Sigmoid colon (tissue), 7 donors: ENCODE data around the gene SLC23A1. TPM values are rescaled to one million over a fixed set of nuclear protein-coding genes. Genes with fewer than 3 reads are reported as not detected.

Source experiments
- DNase-seq: peaks from one replicate; pipeline ENCODE4 v3.0.0-alpha.2; 2019
- H3K27ac ChIP-seq, 4 donors: fragments of 200-600 bp; sonication (generic); one replicate each; pipeline ENCODE4 v1.5.1; 2016 to 2019; ENCODE audit warnings: mild to moderate bottlenecking in 1 of 4
- H3K27me3 ChIP-seq, 3 donors: fragments of 200-600 bp; sonication (generic); one replicate each; pipeline ENCODE4 v1.5.1; 2019; ENCODE audit warnings: mild to moderate bottlenecking in 1 of 3
- H3K36me3 ChIP-seq, 4 donors: fragments of 200-600 bp; sonication (generic); one replicate each; pipeline ENCODE4 v1.5.1; 2016 to 2019
- H3K4me1 ChIP-seq, 4 donors: fragments of 200-600 bp; sonication (generic); one replicate each; pipeline ENCODE4 v1.5.1; 2017 to 2019
- H3K4me3 ChIP-seq, 4 donors: fragments of 200-600 bp; sonication (generic); one replicate each; pipeline ENCODE4 v1.5.1; 2017 to 2019; ENCODE audit warnings: mild to moderate bottlenecking in 2 of 4, moderate library complexity in 1 of 4
- H3K9me3 ChIP-seq, 4 donors: fragments of 200-600 bp in 3 of 4; sonication (generic) in 3 of 4; one replicate each; pipeline versions ENCODE4 v1.5.1 to v1.6.1; 2013 to 2019
- CTCF ChIP-seq, 4 experiments: fragments of 450-650 bp in 3 of 4; fragments of 200-600 bp in 1 of 4; IDR thresholded peaks; one replicate each; pipeline ENCODE4 v1.5.1; 2016 to 2019; ENCODE audit warnings: antibody characterized with exemption in 4 of 4, mild to moderate bottlenecking in 3 of 4, moderate library complexity in 2 of 4
- EP300 ChIP-seq, 4 donors: sonication (generic); formaldehyde crosslinking; IDR thresholded peaks; one replicate each; pipeline ENCODE4 v1.6.1; 2017; ENCODE audit warnings: antibody characterized with exemption in 4 of 4
- POLR2A ChIP-seq, 2 donors: fragments of 450-650 bp; IDR thresholded peaks; one replicate each; pipeline ENCODE4 v1.6.1; 2016; ENCODE audit warnings: antibody characterized with exemption in 2 of 2, mild to moderate bottlenecking in 2 of 2, moderate library complexity in 2 of 2
- POLR2AphosphoS5 ChIP-seq, 4 donors: sonication (generic); formaldehyde crosslinking; IDR thresholded peaks; one replicate each; pipeline ENCODE4 v1.6.1; 2017; ENCODE audit warnings: antibody characterized with exemption in 4 of 4
- WGBS, 2 donors: extraction: QIAGEN DNeasy Blood & Tissue Kit; methylation state at CpG; one replicate each; pipeline ENCODE4 v1.1.7; 2013; 5-methylcytosine and 5-hydroxymethylcytosine counted together
- intact Hi-C: fragments of 100-400 bp; cut with DNase I; formaldehyde crosslinking; loops from one replicate; pipeline ENCODE4 v1.15.1; 2023
- polyA plus RNA-seq, 3 donors: library from polyadenylated mRNA; stranded (reverse); fragments of 200-250 nt; gene quantifications; one replicate each; pipeline ENCODE4 v1.2.3, GENCODE V29; 2013
- total RNA-seq, 4 donors: library from RNA; depleted of rRNA; stranded (reverse); fragments of >200 nt; gene quantifications; one replicate each; pipeline ENCODE4 v1.1.0, GENCODE V29; 2016
- donor health status: healthy with polysubstance abuse.
- donor health status: Bipolar disorder and iron deficiency.
- donor health status: healthy.

The SLC23A1 gene
- total and polyA plus RNA-seq, 7 donors: 0.60 to 2.1 (median 1.7) TPM; not detected in 4

- no peak for DNase-seq
- 66 to 83% methylated on average over 5 of the region's 5 CpGs for WGBS, 2 donors
- Histone ChIP-seq H3K27me3 (no peaks in the 10 kb centered on the region), H3K4me3 (no peak overlapping the region), H3K27ac (no peak overlapping the region), H3K4me1 (no peaks in the 10 kb centered on the region), H3K9me3 (no peaks in the 10 kb centered on the region), H3K36me3 (peaks cover 0 to 77% (median 6%) of the 10 kb centered on the region in 4 donors)
- intact Hi-C loops: loop anchor here (10.0 kb wide), 1 partner anchor 179 kb away; no protein-coding TSS in a partner anchor
- no peak for TF ChIP-seq CTCF (IDR thresholded peaks at IDR 0.05)
- no peak for TF ChIP-seq EP300 (IDR thresholded peaks at IDR 0.05)
- no peak for TF ChIP-seq POLR2A (IDR thresholded peaks at IDR 0.05)
- TF ChIP-seq POLR2AphosphoS5 (IDR thresholded peaks at IDR 0.05): no peak
Observed at GRCh38 chr5:139425497-139425896, 42.4 kb upstream of the SLC23A1 start.

GRCh38 chr5:139422307-139422893 is 39.3 kb upstream of the SLC23A1 start:
- no peaks in the 10 kb centered on the region for H3K27me3 ChIP-seq
- TF ChIP-seq POLR2A (IDR thresholded peaks at IDR 0.05) (no peak), CTCF (IDR thresholded peaks at IDR 0.05) (peak; percentile 59 to 82 (median 68))
- H3K4me1 ChIP-seq: peaks cover 0 to 10% (median 8%) of the 10 kb centered on the region in 4 donors
- H3K36me3 ChIP-seq: peaks cover 0 to 78% (median 7%) of the 10 kb centered on the region in 4 donors
- 39 to 45% methylated on average over 5 of the region's 5 CpGs for WGBS, 2 donors
- no peak overlapping the region for H3K27ac ChIP-seq
- no peaks in the 10 kb centered on the region for H3K9me3 ChIP-seq
- intact Hi-C loops: loop anchor here (1.0 to 10.0 kb wide), 4 partner anchors 96 to 345 kb away; partner anchors contain the start of gene UBE2D2
- H3K4me3 ChIP-seq: no peak overlapping the region
- DNase-seq: no peak

- peaks cover 0 to 39% (median 36%) of the 10 kb centered on the region in 4 donors for H3K4me1 ChIP-seq
- H3K27ac ChIP-seq: peak overlapping the region in 1 of 4 donors; percentile 78
- TF ChIP-seq POLR2A (IDR thresholded peaks at IDR 0.05): no peak
- no peak for TF ChIP-seq CTCF (IDR thresholded peaks at IDR 0.05)
- TF ChIP-seq POLR2AphosphoS5 (IDR thresholded peaks at IDR 0.05): no peak
- TF ChIP-seq EP300 (IDR thresholded peaks at IDR 0.05): no peak
- no peak for DNase-seq
- intact Hi-C loops: loop anchor here (5.0 to 10.0 kb wide), 3 partner anchors 143 to 348 kb away; partner anchors contain the start of gene UBE2D2
- peaks cover 0 to 49% (median 3%) of the 10 kb centered on the region in 4 donors for H3K36me3 ChIP-seq
- no peak overlapping the region for H3K4me3 ChIP-seq
- no peaks in the 10 kb centered on the region for H3K27me3 ChIP-seq
- 24 to 66% methylated on average over 9 of the region's 9 CpGs for WGBS, 2 donors
- H3K9me3 ChIP-seq: no peaks in the 10 kb centered on the region
Observed at GRCh38 chr5:139419226-139420192, 36.4 kb upstream of the SLC23A1 start.

- DNase-seq: no peak
- Histone ChIP-seq H3K9me3 (no peaks in the 10 kb centered on the region), H3K27ac (peak overlapping the region in 1 of 4 donors; percentile 78), H3K36me3 (peaks cover 0 to 42% (median 3%) of the 10 kb centered on the region in 4 donors), H3K4me1 (peaks cover 0 to 42% (median 37%) of the 10 kb centered on the region in 4 donors), H3K4me3 (no peak overlapping the region), H3K27me3 (no peaks in the 10 kb centered on the region)
- TF ChIP-seq POLR2A (IDR thresholded peaks at IDR 0.05): no peak
- no peak for TF ChIP-seq CTCF (IDR thresholded peaks at IDR 0.05)
- TF ChIP-seq POLR2AphosphoS5 (IDR thresholded peaks at IDR 0.05): no peak
- TF ChIP-seq EP300 (IDR thresholded peaks at IDR 0.05): no peak
- intact Hi-C loops: no loop called here
- WGBS, 2 donors: 41 to 84% methylated on average over 1 of the region's 1 CpG
Observed at GRCh38 chr5:139418793-139419192, 35.7 kb upstream of the SLC23A1 start.
